Progenitor cell of endocrine pancreas (in vitro differentiated cells): ENCODE data around the gene NOL4L. TPM values are rescaled to one million over a fixed set of nuclear protein-coding genes. Genes with fewer than 3 reads are reported as not detected.

Source experiments
- DNase-seq: peaks from one replicate; pipeline ENCODE4 v3.0.0; 2021; ENCODE audit warnings: low spot score; ENCODE audit not compliant: unreplicated experiment
- H3K27ac Mint-ChIP-seq: 2 replicates; pipeline ENCODE4 v1.8.0; 2021; ENCODE audit warnings: mild to moderate bottlenecking, moderate library complexity, mixed read lengths
- H3K27me3 Mint-ChIP-seq: 2 replicates; pipeline ENCODE4 v1.8.0; 2021; ENCODE audit warnings: mixed read lengths
- H3K36me3 Mint-ChIP-seq: 2 replicates; pipeline ENCODE4 v1.8.0; 2022; ENCODE audit warnings: mixed read lengths; ENCODE audit not compliant: insufficient read depth
- H3K4me1 Mint-ChIP-seq: 2 replicates; pipeline ENCODE4 v1.8.0; 2021; ENCODE audit warnings: low read depth, mixed read lengths
- H3K4me3 Mint-ChIP-seq: 2 replicates; pipeline ENCODE4 v1.8.0; 2021; ENCODE audit warnings: low read depth, mild to moderate bottlenecking, moderate library complexity, mixed read lengths
- H3K9me3 Mint-ChIP-seq: 2 replicates; pipeline ENCODE4 v1.8.0; 2021; ENCODE audit warnings: low read depth, mixed read lengths
- total RNA-seq: library from RNA; stranded (reverse); gene quantifications from 2 replicates; pipeline ENCODE4 v1.2.1, GENCODE V29; 2021
- TF ChIP-seq, protein P1 (sequence below): fragments of 200-600 bp; sonication (generic); IDR thresholded peaks from one replicate; pipeline ENCODE4 v1.5.0; 2021; ENCODE audit warnings: antibody characterized with exemption, mild to moderate bottlenecking; ENCODE audit not compliant: unreplicated experiment

Gene NOL4L
- total RNA-seq, 1 donor from 2014 or later = 90.4 TPM

DNA sequence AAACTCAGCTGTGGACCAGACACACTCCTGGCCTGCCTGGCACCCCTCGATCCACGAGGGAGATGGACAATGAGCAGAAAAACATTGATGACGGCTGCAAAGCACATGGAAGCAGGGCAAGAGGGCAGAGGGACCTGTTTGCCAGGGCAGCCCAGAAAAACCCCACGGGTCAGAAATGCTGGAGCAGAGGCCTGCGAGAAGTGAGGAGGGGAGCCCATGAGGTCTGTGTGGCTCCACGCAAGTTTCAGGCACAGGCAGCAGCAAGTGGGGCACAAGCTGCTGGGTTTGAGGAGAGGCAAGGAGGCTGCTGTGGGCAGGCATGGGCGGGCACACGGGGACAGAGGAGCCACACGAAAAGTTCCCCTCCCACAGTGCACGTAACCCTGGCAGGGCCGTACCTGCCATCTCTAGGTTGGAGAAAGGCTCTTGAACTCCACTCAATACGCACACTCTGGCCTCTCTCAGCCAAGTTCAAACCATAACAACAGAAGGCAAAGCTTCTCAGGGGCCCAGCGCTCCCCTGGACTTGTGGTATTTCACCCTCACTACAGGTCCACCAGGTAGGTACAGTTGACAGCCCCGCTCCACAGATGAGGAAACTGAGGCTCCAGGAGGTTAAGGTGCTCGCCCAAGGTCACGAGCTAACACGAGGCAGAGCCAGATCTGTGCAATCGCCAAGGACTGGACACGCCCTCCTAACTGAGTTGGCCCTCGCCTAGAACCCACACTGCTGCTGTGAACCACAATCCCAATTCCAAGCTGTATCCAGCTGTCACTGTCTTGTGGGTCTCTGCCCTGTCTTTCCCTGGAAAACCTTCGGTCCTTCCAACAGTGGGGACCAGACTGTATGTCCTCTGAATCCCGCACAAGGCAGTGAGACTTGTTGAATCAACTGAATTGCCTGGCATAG, 108.2 kb downstream of the NOL4L start:
- no peak overlapping the region for H3K4me3 Mint-ChIP-seq

DNA sequence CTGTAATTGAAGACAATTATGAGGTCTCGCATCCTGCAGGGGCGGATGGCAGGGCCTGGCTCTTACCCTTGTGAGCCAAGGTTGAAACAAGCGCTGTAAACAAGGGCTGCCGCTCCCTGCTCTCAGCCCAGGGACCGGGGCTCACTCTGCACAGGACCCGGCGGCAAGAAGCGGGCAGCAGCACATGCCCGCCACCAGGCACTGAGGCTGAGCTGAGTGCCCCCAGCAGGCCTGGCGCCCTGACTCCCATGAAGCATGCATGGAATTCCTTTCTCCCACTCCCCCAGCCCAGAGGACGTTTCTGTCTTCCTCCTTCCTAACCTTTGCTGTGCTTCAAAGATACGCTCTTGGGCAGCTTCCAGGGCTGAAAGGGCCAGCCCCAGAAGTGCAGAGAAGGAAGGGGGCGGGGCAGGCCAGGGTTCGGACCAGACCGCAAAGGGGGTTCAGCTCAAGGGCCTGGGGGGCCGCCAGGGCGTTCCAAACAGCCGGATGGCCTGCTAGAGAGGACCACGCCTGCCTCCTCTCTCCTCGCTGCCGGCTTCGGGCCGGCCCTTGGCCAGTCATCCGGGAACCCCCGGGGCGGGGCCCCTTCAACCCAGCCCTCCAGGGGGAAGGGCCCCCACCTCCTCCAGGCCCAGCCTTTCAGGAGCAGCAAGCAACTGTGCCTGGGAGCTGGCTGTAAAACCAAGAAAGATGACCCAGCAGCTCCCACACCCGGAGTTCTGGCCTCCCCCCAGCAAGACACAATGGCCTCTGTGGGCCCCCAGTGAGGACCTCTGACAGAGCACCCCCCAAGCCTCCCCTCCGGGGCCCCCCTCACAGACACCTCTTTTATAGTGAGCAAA, 109.9 kb downstream of the NOL4L start:
- DNase-seq = peak; percentile 60
- Mint-ChIP-seq H3K27ac (peak overlapping the region; percentile 98), H3K4me3 (peak overlapping the region; percentile 50), H3K27me3 (no peaks in the 10 kb centered on the region), H3K36me3 (peaks cover 12% of the 10 kb centered on the region), H3K4me1 (peaks cover 83% of the 10 kb centered on the region), H3K9me3 (no peaks in the 10 kb centered on the region)
- TF ChIP-seq, protein P1, sequence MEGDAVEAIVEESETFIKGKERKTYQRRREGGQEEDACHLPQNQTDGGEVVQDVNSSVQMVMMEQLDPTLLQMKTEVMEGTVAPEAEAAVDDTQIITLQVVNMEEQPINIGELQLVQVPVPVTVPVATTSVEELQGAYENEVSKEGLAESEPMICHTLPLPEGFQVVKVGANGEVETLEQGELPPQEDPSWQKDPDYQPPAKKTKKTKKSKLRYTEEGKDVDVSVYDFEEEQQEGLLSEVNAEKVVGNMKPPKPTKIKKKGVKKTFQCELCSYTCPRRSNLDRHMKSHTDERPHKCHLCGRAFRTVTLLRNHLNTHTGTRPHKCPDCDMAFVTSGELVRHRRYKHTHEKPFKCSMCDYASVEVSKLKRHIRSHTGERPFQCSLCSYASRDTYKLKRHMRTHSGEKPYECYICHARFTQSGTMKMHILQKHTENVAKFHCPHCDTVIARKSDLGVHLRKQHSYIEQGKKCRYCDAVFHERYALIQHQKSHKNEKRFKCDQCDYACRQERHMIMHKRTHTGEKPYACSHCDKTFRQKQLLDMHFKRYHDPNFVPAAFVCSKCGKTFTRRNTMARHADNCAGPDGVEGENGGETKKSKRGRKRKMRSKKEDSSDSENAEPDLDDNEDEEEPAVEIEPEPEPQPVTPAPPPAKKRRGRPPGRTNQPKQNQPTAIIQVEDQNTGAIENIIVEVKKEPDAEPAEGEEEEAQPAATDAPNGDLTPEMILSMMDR = no peak

More for the DNA sequence above, 108.2 kb downstream of the NOL4L start:
- Mint-ChIP-seq H3K27me3 (no peaks in the 10 kb centered on the region), H3K4me1 (peaks cover 90% of the 10 kb centered on the region), H3K9me3 (no peaks in the 10 kb centered on the region), H3K27ac (peak overlapping the region; percentile 98), H3K36me3 (peaks cover 5% of the 10 kb centered on the region)
- DNase-seq = peak; percentile 8
- TF ChIP-seq, protein P1 = no peak

DNA sequence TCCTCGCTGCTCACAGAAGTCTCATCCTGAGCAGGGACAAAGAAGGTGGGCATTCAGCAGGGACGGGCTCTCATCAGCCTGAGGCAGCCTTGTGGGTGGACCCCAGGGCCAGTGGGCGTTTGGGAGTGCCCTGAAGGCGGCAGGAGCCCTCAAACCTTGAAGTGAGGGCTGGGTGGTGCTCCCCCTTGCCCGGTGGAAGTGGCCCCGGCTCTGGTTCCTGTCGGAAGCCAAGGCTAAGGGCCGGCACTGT, 110.5 kb downstream of the NOL4L start:
- H3K4me3 Mint-ChIP-seq = peak overlapping the region; percentile 26
- H3K36me3 Mint-ChIP-seq = peaks cover 12% of the 10 kb centered on the region
- peak overlapping the region; percentile 98 for H3K27ac Mint-ChIP-seq
- no peaks in the 10 kb centered on the region for H3K27me3 Mint-ChIP-seq
- no peaks in the 10 kb centered on the region for H3K9me3 Mint-ChIP-seq
- peaks cover 81% of the 10 kb centered on the region for H3K4me1 Mint-ChIP-seq
- TF ChIP-seq, protein P1 = no peak
- no peak for DNase-seq

DNA sequence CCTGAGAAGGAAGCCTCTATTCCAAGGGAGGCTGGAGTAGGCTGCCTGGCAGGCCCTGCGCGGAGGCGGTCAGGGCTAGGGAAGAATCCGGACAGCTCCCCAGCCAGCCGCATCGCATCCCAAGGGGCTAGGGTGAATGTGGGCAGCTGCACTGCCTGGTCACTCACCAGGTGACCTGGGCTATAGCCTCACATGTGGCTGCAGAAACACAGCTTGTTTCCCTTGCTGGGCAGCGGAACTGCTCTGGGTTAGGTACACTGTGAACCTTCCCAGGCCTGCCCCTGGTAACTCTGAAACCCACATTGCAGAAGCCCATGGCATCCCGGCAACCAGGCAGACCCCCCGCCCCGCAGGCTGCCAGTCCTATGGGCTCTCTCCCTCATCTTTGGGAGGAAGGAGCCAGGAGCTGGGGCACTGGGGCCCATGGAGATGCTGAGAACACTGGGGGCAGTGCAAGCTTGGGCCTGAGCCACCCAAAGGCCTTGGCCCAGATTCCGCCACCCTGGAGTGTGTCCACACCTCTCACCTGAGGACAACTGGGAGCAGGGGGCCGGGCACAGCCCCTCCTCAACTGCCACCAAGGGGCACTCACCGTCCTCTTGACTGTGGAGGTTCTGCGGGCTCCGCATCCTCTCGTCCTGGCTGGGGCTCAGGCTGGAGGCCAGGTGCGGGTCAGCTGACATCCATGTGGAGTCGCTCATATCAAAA, 111.0 kb downstream of the NOL4L start:
- H3K4me3 Mint-ChIP-seq = peak overlapping the region; percentile 56

More for the DNA sequence above, 111.0 kb downstream of the NOL4L start:
- no peaks in the 10 kb centered on the region for H3K9me3 Mint-ChIP-seq
- DNase-seq = no peak
- no peaks in the 10 kb centered on the region for H3K27me3 Mint-ChIP-seq
- H3K4me1 Mint-ChIP-seq = peaks cover 76% of the 10 kb centered on the region
- peaks cover 12% of the 10 kb centered on the region for H3K36me3 Mint-ChIP-seq
- TF ChIP-seq, protein P1 = no peak
- H3K27ac Mint-ChIP-seq = peak overlapping the region; percentile 98
